Uterus (tissue), 4 donors: Measurements from ENCODE around the gene NPFFR2. TPM values are rescaled to one million over a fixed set of nuclear protein-coding genes. Genes with fewer than 3 reads are reported as not detected.
"Not testable (repeated sequence)": the region's sequence is repeated elsewhere in the genome, so short reads cannot be mapped to it uniquely, and the experiment has no call there.

Experiments
- DNase-seq, 2 donors: peaks; one replicate each; pipeline ENCODE4 v3.0.0-alpha.2; 2019 to 2020
- H3K27ac ChIP-seq, 2 donors: fragments of 200-600 bp; sonication (generic); 1 replicate in 1 of 2; 2 replicates in 1 of 2; pipeline ENCODE4 v1.5.1; 2016 to 2018
- H3K27me3 ChIP-seq, 2 donors: fragments of 200-600 bp; sonication (generic); one replicate each; pipeline ENCODE4 v1.5.1; 2018 to 2019; ENCODE audit warnings: control low read depth in 1 of 2
- H3K36me3 ChIP-seq, 2 donors: fragments of 200-600 bp; sonication (generic); one replicate each; pipeline ENCODE4 v1.5.1; 2019; ENCODE audit warnings: control low read depth in 1 of 2
- H3K4me1 ChIP-seq, 2 donors: fragments of 200-600 bp; sonication (generic); one replicate each; pipeline ENCODE4 v1.5.1; 2018 to 2019; ENCODE audit warnings: control low read depth in 1 of 2
- H3K4me3 ChIP-seq, 2 donors: fragments of 200-600 bp; sonication (generic); 1 replicate in 1 of 2; 2 replicates in 1 of 2; pipeline ENCODE4 v1.5.1; 2018 to 2019; ENCODE audit warnings: mild to moderate bottlenecking in 1 of 2
- H3K9me3 ChIP-seq, 2 donors: fragments of 200-600 bp; sonication (generic); one replicate each; pipeline ENCODE4 v1.5.1; 2019; ENCODE audit warnings: control low read depth in 1 of 2
- CTCF ChIP-seq, 4 experiments: fragments of 200-600 bp in 2 of 4; fragments of 450-650 bp in 2 of 4; sonication (generic) in 2 of 4; IDR thresholded peaks; one replicate each; pipeline ENCODE4 v1.5.1; 2016 to 2019; ENCODE audit warnings: antibody characterized with exemption in 4 of 4, mild to moderate bottlenecking in 2 of 4, moderate library complexity in 1 of 4
- POLR2A ChIP-seq, 2 donors: fragments of 450-650 bp; IDR thresholded peaks; one replicate each; pipeline ENCODE4 v1.6.1; 2016; ENCODE audit warnings: antibody characterized with exemption in 2 of 2, mild to moderate bottlenecking in 1 of 2, moderate library complexity in 1 of 2
- intact Hi-C: fragments of 100-400 bp; cut with DNase I; formaldehyde crosslinking; loops from one replicate; pipeline ENCODE4 v1.15.1; 2023; ENCODE audit warnings: low total_unique reads
- total RNA-seq, 4 donors: library from RNA; depleted of rRNA in 3 of 4; stranded (reverse); fragments of >200 nt in 3 of 4; gene quantifications; one replicate each; pipeline versions ENCODE4 v1.1.0 to v1.2.4, GENCODE V29; 2014 to 2023
- donor health status: DM: yes; HTN: yes; CAD: no.

Gene NPFFR2
- total RNA-seq, 4 donors from 2014 or later, result 0.30 TPM; not detected in 3

DNA sequence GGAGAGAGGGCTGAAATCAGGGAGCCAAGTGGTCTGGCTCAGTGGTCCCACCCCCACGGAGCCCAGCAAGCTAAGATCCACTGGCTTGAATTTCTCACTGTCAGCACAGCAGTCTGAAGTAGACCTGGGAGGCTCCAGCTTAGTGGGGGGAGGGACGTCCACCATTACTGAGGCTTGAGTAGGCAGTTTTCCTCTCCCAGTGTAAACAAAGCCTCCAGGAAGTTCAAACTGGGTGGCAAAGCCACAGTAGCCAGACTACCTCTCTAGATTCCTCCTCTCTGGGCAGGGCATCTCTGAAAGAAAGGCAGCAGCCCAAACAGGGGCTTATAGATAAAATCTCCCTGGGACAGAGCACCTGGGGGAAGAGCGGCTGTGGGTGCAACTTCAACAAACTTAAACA is 88.1 kb downstream of the NPFFR2 start:
- Histone ChIP-seq H3K27ac (no peak overlapping the region), H3K36me3 (no peaks in the 10 kb centered on the region), H3K9me3 (no peaks in the 10 kb centered on the region), H3K27me3 (no peaks in the 10 kb centered on the region), H3K4me1 (no peaks in the 10 kb centered on the region), H3K4me3 (no peak overlapping the region)
- TF ChIP-seq POLR2A (IDR thresholded peaks at IDR 0.05) (no peak), CTCF (IDR thresholded peaks at IDR 0.05) (no peak)
- intact Hi-C loops, result no loop called here
- DNase-seq, result no peak

GRCh38 chr4:72128741-72129140 is 96.9 kb downstream of the NPFFR2 start:
- Histone ChIP-seq H3K27ac (no peak overlapping the region), H3K36me3 (no peaks in the 10 kb centered on the region), H3K4me1 (no peaks in the 10 kb centered on the region), H3K4me3 (no peak overlapping the region), H3K27me3 (no peaks in the 10 kb centered on the region), H3K9me3 (no peaks in the 10 kb centered on the region)
- TF ChIP-seq POLR2A (IDR thresholded peaks at IDR 0.05) (no peak), CTCF (IDR thresholded peaks at IDR 0.05) (no peak)
- intact Hi-C loops, result no loop called here
- no peak for DNase-seq

GRCh38 chr4:72136429-72136828 is 104.6 kb downstream of the NPFFR2 start:
- no peak for TF ChIP-seq CTCF (IDR thresholded peaks at IDR 0.05)
- TF ChIP-seq POLR2A (IDR thresholded peaks at IDR 0.05), result no peak
- H3K36me3 ChIP-seq, result no peaks in the 10 kb centered on the region
- H3K4me3 ChIP-seq, result no peak overlapping the region
- DNase-seq, result no peak
- H3K4me1 ChIP-seq, result no peaks in the 10 kb centered on the region
- intact Hi-C loops, result no loop called here
- no peak overlapping the region for H3K27ac ChIP-seq
- no peaks in the 10 kb centered on the region for H3K9me3 ChIP-seq
- H3K27me3 ChIP-seq, result no peaks in the 10 kb centered on the region

GRCh38 chr4:72139997-72140396 is 108.2 kb downstream of the NPFFR2 start:
- H3K4me3 ChIP-seq, H3K9me3 ChIP-seq, H3K36me3 ChIP-seq, DNase-seq, H3K27ac ChIP-seq, H3K4me1 ChIP-seq, H3K27me3 ChIP-seq, intact Hi-C loops: not testable (repeated sequence)

GRCh38 chr4:72144241-72144640 is 112.4 kb downstream of the NPFFR2 start:
- Histone ChIP-seq H3K36me3 (no peaks in the 10 kb centered on the region), H3K9me3 (no peaks in the 10 kb centered on the region), H3K27me3 (no peaks in the 10 kb centered on the region), H3K4me1 (no peaks in the 10 kb centered on the region), H3K27ac (no peak overlapping the region), H3K4me3 (no peak overlapping the region)
- DNase-seq, result no peak
- intact Hi-C loops, result no loop called here
- TF ChIP-seq POLR2A (IDR thresholded peaks at IDR 0.05) (no peak), CTCF (IDR thresholded peaks at IDR 0.05) (no peak)

DNA sequence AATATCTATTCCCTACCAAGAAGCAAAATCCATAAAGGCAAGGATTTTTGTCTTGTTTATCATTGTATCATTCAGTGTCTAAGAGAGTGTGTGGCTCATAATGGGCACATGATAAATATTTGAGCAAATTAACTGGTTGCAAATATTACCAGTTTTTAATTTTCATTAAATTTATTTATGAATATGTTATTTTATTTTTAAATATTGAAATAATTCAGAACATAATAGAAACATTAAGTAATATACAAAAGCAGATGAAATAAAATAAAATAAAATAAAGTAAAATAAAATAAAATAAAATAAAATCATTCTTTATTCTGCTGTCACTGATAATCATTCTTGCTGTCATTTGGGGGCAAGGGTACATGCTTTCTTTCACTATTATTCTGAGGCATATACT is 120.9 kb downstream of the NPFFR2 start:
- Histone ChIP-seq H3K36me3 (no peaks in the 10 kb centered on the region), H3K27ac (no peak overlapping the region), H3K4me3 (no peak overlapping the region), H3K9me3 (no peaks in the 10 kb centered on the region), H3K4me1 (no peaks in the 10 kb centered on the region), H3K27me3 (no peaks in the 10 kb centered on the region)
- no peak for TF ChIP-seq POLR2A (IDR thresholded peaks at IDR 0.05)
- no peak for TF ChIP-seq CTCF (IDR thresholded peaks at IDR 0.05)
- DNase-seq, result no peak
- intact Hi-C loops, result no loop called here

DNA sequence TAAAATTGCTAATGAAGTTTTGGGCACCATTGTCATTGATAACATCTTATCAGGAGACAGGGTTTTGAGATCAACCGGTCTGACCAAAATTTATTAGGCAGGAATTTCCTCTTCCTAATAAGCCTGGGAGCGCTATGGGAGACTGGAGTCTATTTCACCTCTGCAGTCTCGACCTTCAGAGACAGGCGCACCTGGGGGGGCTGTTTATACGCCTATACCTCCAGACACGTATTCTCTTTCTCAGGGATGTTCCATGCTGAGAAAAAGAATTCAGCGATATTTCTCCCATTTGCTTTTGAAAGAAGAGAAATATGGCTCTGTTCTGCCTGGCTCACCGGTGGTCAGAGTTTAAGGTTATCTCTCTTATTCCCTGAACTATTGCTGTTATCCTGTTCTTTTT is 121.8 kb downstream of the NPFFR2 start:
- H3K27ac ChIP-seq, H3K27me3 ChIP-seq, H3K36me3 ChIP-seq, intact Hi-C loops, H3K4me1 ChIP-seq, H3K9me3 ChIP-seq, DNase-seq, H3K4me3 ChIP-seq: not testable (repeated sequence)

DNA sequence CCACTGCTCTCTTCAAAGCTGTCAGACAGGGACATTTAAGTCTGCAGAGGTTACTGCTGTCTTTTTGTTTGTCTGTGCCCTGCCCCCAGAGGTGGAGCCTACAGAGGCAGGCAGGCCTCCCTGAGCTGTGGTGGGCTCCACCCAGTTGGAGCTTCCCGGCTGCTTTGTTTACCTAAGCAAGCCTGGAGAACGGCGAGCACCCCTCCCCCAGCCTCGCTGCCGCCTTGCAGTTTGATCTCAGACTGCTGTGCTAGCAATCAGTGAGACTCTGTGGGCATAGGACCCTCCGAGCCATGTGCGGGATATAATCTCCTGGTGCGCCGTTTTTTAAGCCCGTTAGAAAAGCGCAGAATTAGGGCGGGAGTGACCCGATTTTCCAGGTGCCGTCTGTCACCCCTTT is 137.5 kb downstream of the NPFFR2 start:
- not testable (repeated sequence) for H3K4me3 ChIP-seq

More for the DNA sequence above, 137.5 kb downstream of the NPFFR2 start:
- H3K36me3 ChIP-seq, DNase-seq, H3K27me3 ChIP-seq, H3K4me1 ChIP-seq, H3K9me3 ChIP-seq, intact Hi-C loops, H3K27ac ChIP-seq: not testable (repeated sequence)
